Hematopoietic multipotent progenitor cell treated with erythropoietin and hydrocortisone succinate and interleukin-3 and kit ligand, for 6 days (in vitro differentiated cells): ENCODE data around the gene PSMB4.

Experiments
- DNase-seq: peaks from one replicate; pipeline ENCODE4 v3.0.0-alpha.2; 2015

PSMB4 gene

GRCh38 chr1:151443846-151444782, 44.7 kb downstream of the PSMB4 start:
- DNase-seq = peak; percentile 90

GRCh38 chr1:151444783-151445177, 45.4 kb downstream of the PSMB4 start:
- DNase-seq = no peak

GRCh38 chr1:151447696-151448095, 48.3 kb downstream of the PSMB4 start:
- DNase-seq = peak; percentile 52
